ENCODE measurements around the gene MTG2. TPM values are rescaled to one million over a fixed set of nuclear protein-coding genes. Genes with fewer than 3 reads are reported as not detected.
A peak's percentile ranks its signal among the peaks of the same experiment; 100 is the strongest.

The MTG2 gene
- total RNA-seq, 6 experiments from 2014 or later: 27.0 to 45.6 (median 31.8) TPM

GRCh38 chr20:62196286-62196685 lies 13.5 kb downstream of the MTG2 start:
- no peak overlapping the region for H3K27ac ChIP-seq
- H3K9me3 ChIP-seq: no peaks in the 10 kb centered on the region
- peaks cover 0 to 51% (median 19%) of the 10 kb centered on the region in 4 donors for H3K36me3 ChIP-seq
- 90% methylated on average over 8 of the region's 10 CpGs for WGBS (ENCODE audit: insufficient coverage, low coverage, low lambda C conversion rate, missing lambda C conversion rate)
- intact Hi-C loops (cut with DNase I): no loop called here
- TF ChIP-seq, protein P1, sequence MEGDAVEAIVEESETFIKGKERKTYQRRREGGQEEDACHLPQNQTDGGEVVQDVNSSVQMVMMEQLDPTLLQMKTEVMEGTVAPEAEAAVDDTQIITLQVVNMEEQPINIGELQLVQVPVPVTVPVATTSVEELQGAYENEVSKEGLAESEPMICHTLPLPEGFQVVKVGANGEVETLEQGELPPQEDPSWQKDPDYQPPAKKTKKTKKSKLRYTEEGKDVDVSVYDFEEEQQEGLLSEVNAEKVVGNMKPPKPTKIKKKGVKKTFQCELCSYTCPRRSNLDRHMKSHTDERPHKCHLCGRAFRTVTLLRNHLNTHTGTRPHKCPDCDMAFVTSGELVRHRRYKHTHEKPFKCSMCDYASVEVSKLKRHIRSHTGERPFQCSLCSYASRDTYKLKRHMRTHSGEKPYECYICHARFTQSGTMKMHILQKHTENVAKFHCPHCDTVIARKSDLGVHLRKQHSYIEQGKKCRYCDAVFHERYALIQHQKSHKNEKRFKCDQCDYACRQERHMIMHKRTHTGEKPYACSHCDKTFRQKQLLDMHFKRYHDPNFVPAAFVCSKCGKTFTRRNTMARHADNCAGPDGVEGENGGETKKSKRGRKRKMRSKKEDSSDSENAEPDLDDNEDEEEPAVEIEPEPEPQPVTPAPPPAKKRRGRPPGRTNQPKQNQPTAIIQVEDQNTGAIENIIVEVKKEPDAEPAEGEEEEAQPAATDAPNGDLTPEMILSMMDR (IDR thresholded peaks at IDR 0.05): no peak
- no peak for TF ChIP-seq POLR2A (IDR thresholded peaks at IDR 0.05)
- DNase-seq: peak in 2 of 3 donors; percentile 3 to 9
- H3K27me3 ChIP-seq: no peaks in the 10 kb centered on the region
- H3K4me1 ChIP-seq: peaks cover 0 to 10% (median 0%) of the 10 kb centered on the region in 4 donors
- ATAC-seq: no peak
- H3K4me3 ChIP-seq: no peak overlapping the region

DNA sequence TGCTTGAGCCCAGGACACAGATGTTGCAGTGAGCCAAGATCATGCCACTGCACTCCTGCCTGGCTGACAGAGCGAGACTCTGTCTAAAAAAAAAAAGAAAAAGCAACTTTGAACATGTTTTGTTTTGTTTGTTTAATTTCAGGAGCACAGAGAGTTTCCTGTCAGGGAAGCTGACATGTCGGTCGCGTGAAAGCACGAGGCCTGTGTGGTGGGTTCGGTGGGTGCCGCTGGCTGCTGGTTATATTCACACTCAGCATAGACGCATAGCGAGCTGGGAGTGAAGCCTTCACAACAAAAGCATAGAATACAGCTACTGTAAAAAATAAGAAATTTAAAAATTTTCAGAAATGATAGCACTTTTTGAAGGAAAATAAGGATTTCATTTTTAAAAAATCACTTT lies 14.5 kb downstream of the MTG2 start:
- ATAC-seq (no peak), DNase-seq (peak in 2 of 3 donors; percentile 1 to 9)
- H3K36me3 ChIP-seq: peaks cover 0 to 60% (median 21%) of the 10 kb centered on the region in 4 donors

DNA sequence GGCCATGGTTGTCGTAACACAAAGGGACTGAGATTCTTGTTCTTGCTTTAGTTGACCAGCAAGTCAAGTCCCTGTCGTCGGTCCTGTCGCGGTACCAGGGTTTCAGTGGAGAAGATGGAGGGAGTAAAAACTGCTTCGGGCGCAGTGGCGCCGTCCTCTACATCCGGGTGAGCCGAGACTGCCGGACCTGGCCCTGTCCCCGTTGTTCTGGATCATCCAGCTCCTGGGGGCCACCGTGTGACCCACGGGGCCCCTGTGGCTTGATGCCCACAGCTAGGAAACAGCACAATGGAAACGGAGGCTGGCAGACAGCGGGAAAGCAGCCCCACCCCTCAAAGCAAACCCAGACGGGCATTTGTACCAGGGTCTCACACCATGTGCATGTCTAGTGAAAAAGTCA lies 15.0 kb downstream of the MTG2 start:
- H3K4me3 ChIP-seq: no peak overlapping the region
- intact Hi-C loops (cut with DNase I): no loop called here
- H3K9me3 ChIP-seq: no peaks in the 10 kb centered on the region
- ATAC-seq (no peak), DNase-seq (peak in 2 of 3 donors; percentile 7 to 42)
- H3K36me3 ChIP-seq: peaks cover 0 to 60% (median 21%) of the 10 kb centered on the region in 4 donors
- 97% methylated on average over 11 of the region's 18 CpGs for WGBS (ENCODE audit: insufficient coverage, low coverage, low lambda C conversion rate, missing lambda C conversion rate)
- H3K27me3 ChIP-seq: no peaks in the 10 kb centered on the region
- H3K27ac ChIP-seq: no peak overlapping the region
- H3K4me1 ChIP-seq: peaks cover 0 to 8% (median 0%) of the 10 kb centered on the region in 4 donors
- TF ChIP-seq POLR2A (IDR thresholded peaks at IDR 0.05): no peak
- TF ChIP-seq, protein P1 (IDR thresholded peaks at IDR 0.05): no peak

More for the DNA sequence above, 14.5 kb downstream of the MTG2 start:
- 78% methylated on average over 9 of the region's 9 CpGs for WGBS (ENCODE audit: insufficient coverage, low coverage, low lambda C conversion rate, missing lambda C conversion rate)
- no peaks in the 10 kb centered on the region for H3K27me3 ChIP-seq
- H3K4me1 ChIP-seq: peaks cover 0 to 10% (median 0%) of the 10 kb centered on the region in 4 donors
- H3K4me3 ChIP-seq: no peak overlapping the region
- no peaks in the 10 kb centered on the region for H3K9me3 ChIP-seq
- TF ChIP-seq, protein P1 (IDR thresholded peaks at IDR 0.05): no peak
- TF ChIP-seq POLR2A (IDR thresholded peaks at IDR 0.05): no peak
- intact Hi-C loops (cut with DNase I): no loop called here
- H3K27ac ChIP-seq: no peak overlapping the region

DNA sequence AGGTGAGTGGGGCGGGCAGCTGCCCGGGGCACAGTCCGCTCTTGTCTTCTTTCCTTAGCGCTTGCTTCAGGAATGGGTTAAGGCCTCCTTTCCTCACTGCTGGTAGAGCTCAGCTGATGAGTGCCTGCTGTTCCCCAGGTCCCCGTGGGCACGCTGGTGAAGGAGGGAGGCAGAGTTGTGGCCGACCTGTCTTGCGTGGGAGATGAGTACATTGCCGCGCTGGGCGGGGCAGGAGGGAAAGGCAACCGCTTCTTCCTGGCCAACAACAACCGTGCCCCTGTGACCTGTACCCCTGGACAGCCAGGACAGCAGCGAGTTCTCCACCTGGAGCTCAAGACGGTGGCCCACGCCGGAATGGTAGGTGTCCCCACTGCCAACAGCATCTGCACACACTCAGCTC lies 15.7 kb downstream of the MTG2 start:
- DNase-seq (peak in 1 of 3 donors; percentile 32), ATAC-seq (no peak)
- WGBS (ENCODE audit: insufficient coverage, low coverage, low lambda C conversion rate, missing lambda C conversion rate): no CpG with 5 or more reads among the region's 17 CpGs
- peaks cover 0 to 2% (median 0%) of the 10 kb centered on the region in 4 donors for H3K4me1 ChIP-seq
- H3K4me3 ChIP-seq: no peak overlapping the region
- no peak overlapping the region for H3K27ac ChIP-seq
- peaks cover 0 to 65% (median 21%) of the 10 kb centered on the region in 4 donors for H3K36me3 ChIP-seq
- no peak for TF ChIP-seq POLR2A (IDR thresholded peaks at IDR 0.05)
- TF ChIP-seq, protein P1 (IDR thresholded peaks at IDR 0.05): no peak
- intact Hi-C loops (cut with DNase I): no loop called here
- H3K9me3 ChIP-seq: no peaks in the 10 kb centered on the region
- H3K27me3 ChIP-seq: no peaks in the 10 kb centered on the region
